ENCODE results near the gene ABCC10. TPM values are rescaled to one million over a fixed set of nuclear protein-coding genes. Genes with fewer than 3 reads are reported as not detected.

The ABCC10 gene
- total RNA-seq, 2 experiments from 2014 or later, result 27.8 to 29.0 TPM

DNA sequence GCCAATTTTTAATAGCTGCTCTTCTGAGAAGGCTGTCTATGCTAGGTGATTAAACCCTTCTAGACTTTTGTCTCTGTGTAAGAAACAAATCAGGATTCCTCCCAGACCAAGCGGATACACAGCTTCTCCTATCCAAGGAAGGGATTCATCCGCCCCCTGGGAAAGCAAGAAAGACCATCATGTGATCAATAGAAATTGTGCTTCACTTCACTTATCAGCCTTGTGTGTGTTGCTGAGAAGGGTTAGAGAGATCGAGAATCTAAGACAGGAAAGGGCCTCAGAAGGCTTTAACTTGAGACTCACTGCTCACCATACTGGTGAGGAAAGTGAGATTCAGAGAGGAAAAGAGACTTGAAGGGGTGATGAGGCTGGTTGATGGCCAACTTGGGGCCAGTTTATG lies 1.5 kb downstream of the ABCC10 start:
- H3K4me3 Mint-ChIP-seq, result peak overlapping the region; percentile 94
- peaks cover 21% of the 10 kb centered on the region for H3K4me1 Mint-ChIP-seq
- no peaks in the 10 kb centered on the region for H3K9me3 Mint-ChIP-seq (ENCODE audit: low read depth)
- H3K27me3 Mint-ChIP-seq, result no peaks in the 10 kb centered on the region
- H3K36me3 Mint-ChIP-seq (ENCODE audit: low read depth), result peaks cover 4% of the 10 kb centered on the region
- no peak for ATAC-seq
- ChIA-PET POLR2A (interaction anchor here (0.6 kb wide), 1 partner anchor 259 kb away, joined by 8 read pairs; no protein-coding TSS in a partner anchor), CTCF (interaction anchor here (0.8 to 1.0 kb wide), 2 partner anchors 120 to 254 kb away, joined by 3 to 4 read pairs; partner anchors contain the start of gene CRIP3)
- no peak for DNase-seq
- intact Hi-C loops (cut with DNase I, micrococcal nuclease), result loop anchor here (2.0 to 5.0 kb wide), 2 partner anchors 47 to 78 kb away; no protein-coding TSS in a partner anchor
- H3K27ac Mint-ChIP-seq, result peak overlapping the region; percentile 97

DNA sequence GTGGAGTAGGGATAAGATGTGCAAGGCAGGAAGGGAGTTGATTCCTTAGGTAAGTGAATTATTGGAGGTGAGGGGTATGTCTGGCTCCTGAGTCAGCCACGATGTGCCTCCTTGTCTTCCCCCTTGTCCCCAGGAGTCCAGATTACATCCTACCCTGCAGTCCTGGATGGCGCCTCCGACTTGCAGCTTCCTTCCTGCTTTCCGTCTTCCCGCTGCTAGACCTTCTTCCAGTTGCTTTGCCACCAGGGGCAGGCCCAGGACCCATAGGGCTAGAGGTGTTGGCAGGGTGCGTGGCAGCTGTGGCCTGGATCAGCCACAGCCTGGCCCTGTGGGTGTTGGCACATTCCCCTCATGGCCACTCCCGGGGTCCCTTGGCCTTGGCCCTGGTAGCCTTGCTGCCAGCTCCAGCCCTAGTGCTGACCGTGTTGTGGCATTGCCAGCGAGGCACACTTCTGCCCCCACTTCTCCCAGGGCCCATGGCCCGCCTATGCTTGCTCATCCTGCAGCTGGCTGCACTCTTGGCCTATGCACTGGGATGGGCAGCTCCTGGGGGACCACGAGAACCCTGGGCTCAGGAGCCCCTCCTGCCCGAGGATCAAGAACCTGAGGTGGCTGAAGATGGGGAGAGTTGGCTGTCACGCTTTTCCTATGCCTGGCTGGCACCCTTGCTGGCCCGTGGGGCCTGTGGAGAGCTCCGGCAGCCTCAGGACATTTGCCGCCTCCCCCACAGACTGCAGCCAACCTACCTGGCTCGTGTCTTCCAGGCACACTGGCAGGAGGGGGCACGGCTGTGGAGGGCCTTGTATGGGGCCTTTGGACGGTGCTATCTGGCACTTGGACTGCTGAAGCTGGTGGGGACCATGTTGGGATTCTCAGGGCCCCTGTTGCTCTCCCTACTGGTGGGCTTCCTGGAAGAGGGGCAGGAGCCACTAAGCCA lies 4.9 kb downstream of the ABCC10 start:
- Mint-ChIP-seq H3K4me1 (peaks cover 27% of the 10 kb centered on the region), H3K4me3 (no peak overlapping the region), H3K27me3 (no peaks in the 10 kb centered on the region), H3K27ac (no peak overlapping the region), H3K9me3 (ENCODE audit: low read depth) (no peaks in the 10 kb centered on the region), H3K36me3 (ENCODE audit: low read depth) (peaks cover 12% of the 10 kb centered on the region)
- CTCF ChIA-PET, result interaction anchor here (0.6 to 0.7 kb wide), 3 partner anchors 10 to 52 kb away, joined by 3 read pairs; no protein-coding TSS in a partner anchor
- POLR2A ChIA-PET, result interaction anchor here (0.6 to 1.0 kb wide), 2 partner anchors 84 to 258 kb away, joined by 3 read pairs; partner anchors contain the start of genes POLR1C and YIPF3
- no peak for DNase-seq
- intact Hi-C loops (cut with DNase I, micrococcal nuclease), result no loop called here
- ATAC-seq, result no peak

DNA sequence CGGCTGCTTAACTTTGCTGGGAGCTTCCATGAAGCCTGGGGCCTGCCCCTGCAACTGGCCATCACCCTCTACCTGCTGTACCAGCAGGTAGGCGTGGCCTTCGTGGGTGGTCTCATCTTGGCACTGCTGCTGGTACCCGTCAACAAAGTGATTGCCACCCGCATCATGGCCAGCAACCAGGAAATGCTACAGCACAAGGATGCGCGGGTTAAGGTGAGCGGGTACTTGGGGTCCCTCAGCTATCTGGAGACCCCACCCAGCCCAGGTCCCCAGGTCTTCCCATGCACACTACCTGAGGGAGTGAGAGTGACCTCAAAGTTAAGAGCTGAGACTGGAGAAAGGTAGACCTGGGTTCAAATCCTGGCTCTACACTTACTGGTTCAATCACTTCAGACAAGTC lies 5.8 kb downstream of the ABCC10 start:
- Mint-ChIP-seq H3K27me3 (no peaks in the 10 kb centered on the region), H3K4me1 (peaks cover 26% of the 10 kb centered on the region), H3K27ac (no peak overlapping the region), H3K36me3 (ENCODE audit: low read depth) (peaks cover 14% of the 10 kb centered on the region), H3K9me3 (ENCODE audit: low read depth) (no peaks in the 10 kb centered on the region), H3K4me3 (no peak overlapping the region)
- CTCF ChIA-PET, result interaction anchor here (0.6 to 1.2 kb wide), 3 partner anchors 35 to 73 kb away, joined by 3 to 4 read pairs (median 3); no protein-coding TSS in a partner anchor
- ATAC-seq, result no peak
- no peak for DNase-seq
- POLR2A ChIA-PET, result interaction anchor here (0.6 kb wide), 1 partner anchor 258 kb away, joined by 3 read pairs; no protein-coding TSS in a partner anchor
- intact Hi-C loops (cut with DNase I, micrococcal nuclease), result no loop called here

DNA sequence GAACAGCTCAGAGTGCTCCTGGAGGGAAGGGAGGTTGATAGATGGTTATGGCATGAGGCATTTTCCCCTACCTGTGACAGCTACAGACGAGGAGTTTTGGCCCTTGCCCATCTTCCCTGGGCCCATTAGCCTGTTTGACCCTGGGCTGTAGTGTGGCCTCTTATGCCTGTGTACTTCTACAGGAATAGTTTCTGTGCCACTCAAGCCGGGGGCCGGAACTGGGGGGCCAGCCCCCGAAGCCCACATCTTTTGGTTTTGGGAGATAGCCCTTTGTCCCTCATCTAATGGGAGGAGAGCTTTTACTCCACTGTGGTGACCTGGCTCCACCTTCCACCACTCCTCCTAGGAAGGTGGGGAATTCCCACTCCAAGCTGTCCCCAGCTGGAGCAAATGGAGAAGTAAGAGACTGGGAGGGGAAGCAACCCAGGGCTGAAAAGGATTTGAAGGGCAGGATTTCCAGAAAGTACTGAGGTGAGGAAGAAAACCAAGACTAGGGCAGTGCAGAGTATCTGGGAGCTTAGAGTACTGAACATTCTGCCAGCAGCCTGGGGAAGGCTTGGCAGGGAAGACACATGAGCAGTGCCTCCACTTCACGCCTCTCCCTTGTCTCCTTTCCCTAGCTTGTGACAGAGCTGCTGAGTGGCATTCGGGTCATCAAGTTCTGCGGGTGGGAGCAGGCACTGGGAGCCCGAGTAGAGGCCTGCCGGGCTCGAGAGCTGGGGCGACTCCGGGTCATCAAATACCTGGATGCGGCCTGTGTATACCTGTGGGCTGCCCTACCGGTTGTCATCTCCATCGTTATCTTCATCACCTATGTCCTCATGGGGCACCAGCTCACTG lies 6.9 kb downstream of the ABCC10 start:
- peaks cover 12% of the 10 kb centered on the region for H3K36me3 Mint-ChIP-seq (ENCODE audit: low read depth)
- CTCF ChIA-PET, result interaction anchor here (1.2 to 1.4 kb wide), 2 partner anchors 20 to 72 kb away, joined by 4 to 5 read pairs; no protein-coding TSS in a partner anchor
- DNase-seq (no peak), ATAC-seq (no peak)
- no peak overlapping the region for H3K27ac Mint-ChIP-seq
- intact Hi-C loops (cut with DNase I, micrococcal nuclease), result no loop called here
- H3K9me3 Mint-ChIP-seq (ENCODE audit: low read depth), result no peaks in the 10 kb centered on the region
- POLR2A ChIA-PET, result no interaction called here
- H3K27me3 Mint-ChIP-seq, result no peaks in the 10 kb centered on the region
- H3K4me3 Mint-ChIP-seq, result no peak overlapping the region
- peaks cover 16% of the 10 kb centered on the region for H3K4me1 Mint-ChIP-seq

DNA sequence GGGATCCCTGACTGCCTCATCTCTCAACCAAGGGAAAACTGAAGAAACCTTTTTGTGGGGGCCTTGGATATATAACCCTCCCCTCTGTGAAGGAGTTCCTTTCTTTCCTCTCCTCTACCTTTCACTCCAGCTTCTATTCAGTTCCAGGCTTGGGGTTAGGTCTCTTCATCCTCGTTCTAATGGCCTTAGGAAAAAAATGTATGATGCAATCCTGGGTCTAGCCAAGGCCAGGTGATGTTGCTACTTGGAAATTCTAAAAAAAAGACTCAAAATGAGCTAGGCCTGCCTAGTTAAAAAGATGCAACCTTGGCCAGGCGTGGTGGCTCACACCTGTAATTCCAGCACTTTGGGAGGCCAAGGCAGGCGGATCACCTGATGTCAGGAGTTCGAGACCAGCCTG lies 7.6 kb downstream of the ABCC10 start:
- POLR2A ChIA-PET, result no interaction called here
- Mint-ChIP-seq H3K4me1 (peaks cover 15% of the 10 kb centered on the region), H3K9me3 (ENCODE audit: low read depth) (no peaks in the 10 kb centered on the region), H3K36me3 (ENCODE audit: low read depth) (peaks cover 12% of the 10 kb centered on the region), H3K27me3 (no peaks in the 10 kb centered on the region), H3K4me3 (no peak overlapping the region), H3K27ac (no peak overlapping the region)
- CTCF ChIA-PET, result interaction anchor here (0.6 to 1.4 kb wide), 2 partner anchors 19 to 42 kb away, joined by 3 to 5 read pairs; no protein-coding TSS in a partner anchor
- intact Hi-C loops (cut with DNase I, micrococcal nuclease), result no loop called here
- ATAC-seq (no peak), DNase-seq (no peak)

DNA sequence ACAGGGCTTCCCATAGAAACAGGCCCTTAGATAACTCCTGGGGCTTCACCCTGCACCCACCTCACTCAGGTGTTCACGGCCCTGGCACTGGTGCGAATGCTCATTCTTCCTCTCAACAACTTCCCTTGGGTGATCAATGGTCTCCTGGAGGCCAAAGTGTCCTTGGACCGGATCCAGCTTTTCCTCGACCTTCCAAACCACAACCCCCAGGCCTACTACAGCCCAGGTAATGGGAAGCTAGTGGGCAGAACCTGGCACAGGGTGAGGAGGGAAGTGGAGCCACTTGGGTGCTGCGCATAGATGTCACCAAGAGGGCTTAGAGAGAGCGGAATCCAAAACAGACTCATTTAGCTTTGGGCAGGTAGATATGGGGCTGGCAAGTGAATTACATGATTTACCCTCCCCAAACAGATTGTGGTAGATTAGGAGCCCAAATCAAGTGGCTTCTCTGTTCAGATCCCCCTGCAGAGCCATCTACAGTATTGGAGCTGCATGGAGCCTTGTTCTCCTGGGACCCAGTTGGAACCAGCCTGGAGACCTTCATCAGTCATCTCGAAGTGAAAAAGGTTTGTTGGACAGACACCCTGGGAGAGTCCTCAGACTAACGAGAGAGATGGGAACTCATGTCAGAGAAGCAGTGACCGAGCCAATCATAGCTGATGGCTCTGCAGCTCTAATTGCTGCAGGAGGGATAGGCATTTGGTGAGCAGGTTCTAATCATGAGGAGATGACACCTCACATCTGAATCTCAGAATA lies 8.5 kb downstream of the ABCC10 start:
- ChIA-PET CTCF (interaction anchor here (1.0 kb wide), 1 partner anchor 72 kb away, joined by 5 read pairs; no protein-coding TSS in a partner anchor), POLR2A (interaction anchor here (0.5 kb wide), 1 partner anchor 9 kb away, joined by 4 read pairs; the partner anchor contains the start of gene ABCC10)
- Mint-ChIP-seq H3K4me3 (no peak overlapping the region), H3K27ac (no peak overlapping the region), H3K27me3 (no peaks in the 10 kb centered on the region), H3K4me1 (peaks cover 9% of the 10 kb centered on the region), H3K36me3 (ENCODE audit: low read depth) (peaks cover 12% of the 10 kb centered on the region), H3K9me3 (ENCODE audit: low read depth) (no peaks in the 10 kb centered on the region)
- peak; percentile 12 for ATAC-seq
- no peak for DNase-seq
- intact Hi-C loops (cut with DNase I, micrococcal nuclease), result no loop called here

DNA sequence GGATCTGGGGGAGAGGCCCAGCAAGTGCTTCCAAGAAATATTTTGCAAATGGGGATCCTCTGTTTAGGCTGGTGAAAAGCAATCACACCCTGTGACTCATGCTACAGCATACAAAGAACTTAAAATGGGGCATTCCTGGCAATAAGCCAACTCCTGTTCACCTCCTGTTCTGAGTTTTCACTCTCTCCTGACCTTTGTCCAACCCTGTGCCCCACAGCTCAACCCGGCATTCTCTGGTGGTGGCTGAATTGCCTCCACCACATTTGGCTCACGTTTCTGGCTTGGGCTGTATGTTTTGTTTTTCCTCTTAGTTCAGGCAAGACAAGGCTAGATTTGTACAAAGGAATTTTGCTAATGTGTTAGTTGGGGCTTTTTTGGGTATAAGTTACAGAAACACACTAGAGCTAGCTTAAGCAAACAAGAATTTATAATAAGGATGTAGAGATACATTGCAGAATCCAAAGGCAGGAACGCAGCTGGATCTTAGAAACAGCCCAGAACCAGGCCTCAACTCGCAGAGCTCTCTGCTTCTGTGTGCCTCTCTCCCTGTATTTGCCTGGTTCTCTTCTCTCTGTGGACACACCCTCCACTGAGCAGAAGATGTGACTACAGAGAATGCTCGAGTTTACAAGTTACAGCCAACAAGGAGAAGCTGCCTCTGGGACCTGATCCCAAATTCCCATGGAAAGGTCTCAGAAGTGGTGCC lies 9.4 kb downstream of the ABCC10 start:
- peaks cover 12% of the 10 kb centered on the region for H3K36me3 Mint-ChIP-seq (ENCODE audit: low read depth)
- no peak overlapping the region for H3K4me3 Mint-ChIP-seq
- ChIA-PET POLR2A (interaction anchor here (0.5 to 0.6 kb wide), 2 partner anchors 10 to 433 kb away, joined by 3 to 4 read pairs; partner anchors contain the start of gene ABCC10), CTCF (interaction anchor here (0.7 to 1.0 kb wide), 2 partner anchors 71 to 660 kb away, joined by 4 to 5 read pairs; no protein-coding TSS in a partner anchor)
- H3K27ac Mint-ChIP-seq, result no peak overlapping the region
- ATAC-seq (peak; percentile 63), DNase-seq (peak; percentile 25)
- intact Hi-C loops (cut with DNase I, micrococcal nuclease), result no loop called here
- no peaks in the 10 kb centered on the region for H3K27me3 Mint-ChIP-seq
- H3K9me3 Mint-ChIP-seq (ENCODE audit: low read depth), result no peaks in the 10 kb centered on the region
- H3K4me1 Mint-ChIP-seq, result peaks cover 9% of the 10 kb centered on the region

DNA sequence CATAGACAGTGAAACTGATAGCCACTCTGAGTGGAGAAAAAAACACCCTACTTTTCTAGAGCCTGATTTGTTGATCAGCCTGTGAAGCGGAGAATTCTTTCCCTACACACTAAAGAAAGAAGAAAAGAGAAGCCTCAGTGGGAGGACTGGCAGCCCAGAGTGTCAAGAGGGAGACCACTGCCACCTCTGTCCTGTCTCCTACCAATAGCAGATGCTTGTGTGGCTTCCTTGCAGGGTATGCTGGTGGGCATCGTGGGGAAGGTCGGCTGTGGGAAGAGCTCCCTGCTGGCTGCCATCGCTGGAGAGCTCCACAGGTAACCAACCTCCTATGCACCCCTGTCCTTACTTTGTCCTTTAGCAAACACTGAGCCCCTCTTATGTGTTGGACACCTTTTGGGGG lies 10.4 kb downstream of the ABCC10 start:
- Mint-ChIP-seq H3K36me3 (ENCODE audit: low read depth) (peaks cover 12% of the 10 kb centered on the region), H3K9me3 (ENCODE audit: low read depth) (no peaks in the 10 kb centered on the region), H3K27me3 (no peaks in the 10 kb centered on the region), H3K27ac (no peak overlapping the region), H3K4me3 (no peak overlapping the region), H3K4me1 (peaks cover 9% of the 10 kb centered on the region)
- POLR2A ChIA-PET, result interaction anchor here (0.6 kb wide), 1 partner anchor 87 kb away, joined by 3 read pairs; no protein-coding TSS in a partner anchor
- DNase-seq (no peak), ATAC-seq (no peak)
- CTCF ChIA-PET, result interaction anchor here (0.5 to 0.7 kb wide), 2 partner anchors 55 to 659 kb away, joined by 3 to 4 read pairs; no protein-coding TSS in a partner anchor
- intact Hi-C loops (cut with DNase I, micrococcal nuclease), result no loop called here

DNA sequence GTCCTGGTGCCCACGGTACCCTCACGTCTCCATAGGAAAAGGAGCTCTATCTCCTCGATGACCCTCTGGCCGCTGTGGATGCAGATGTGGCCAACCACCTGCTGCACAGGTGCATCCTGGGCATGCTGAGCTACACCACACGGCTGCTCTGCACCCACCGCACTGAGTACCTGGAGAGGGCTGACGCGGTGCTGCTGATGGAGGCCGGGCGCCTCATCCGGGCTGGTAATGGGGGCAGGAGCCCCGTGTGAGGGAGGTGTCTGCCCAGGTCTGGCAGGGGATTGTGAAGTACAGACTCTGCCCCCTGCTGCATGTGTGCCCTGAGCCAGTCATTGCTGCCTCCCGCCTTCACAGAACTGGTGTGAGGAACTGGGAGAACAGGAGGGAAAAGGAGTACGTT lies 15.6 kb downstream of the ABCC10 start:
- no peaks in the 10 kb centered on the region for H3K4me1 Mint-ChIP-seq

DNA sequence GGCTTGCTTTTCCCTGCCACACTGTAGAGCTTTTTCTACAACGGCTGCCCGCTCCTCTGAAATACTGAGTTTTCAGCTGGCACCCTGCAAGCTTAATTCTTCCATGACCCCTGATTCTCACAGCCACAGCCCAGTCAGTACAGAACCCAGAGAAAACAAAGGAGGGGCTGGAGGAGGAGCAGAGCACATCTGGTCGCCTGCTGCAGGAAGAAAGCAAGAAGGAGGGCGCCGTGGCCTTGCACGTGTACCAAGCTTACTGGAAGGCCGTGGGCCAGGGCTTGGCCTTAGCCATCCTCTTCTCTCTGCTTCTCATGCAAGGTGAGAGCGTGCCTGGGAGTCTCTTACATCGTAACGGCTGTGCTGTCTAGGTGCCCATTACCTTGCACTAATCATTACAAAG lies 16.7 kb downstream of the ABCC10 start:
- H3K4me3 Mint-ChIP-seq, result no peak overlapping the region
- H3K27ac Mint-ChIP-seq, result no peak overlapping the region
- DNase-seq (no peak), ATAC-seq (no peak)
- ChIA-PET CTCF (interaction anchor here (0.6 to 1.0 kb wide), 6 partner anchors 14 to 178 kb away, joined by 3 to 5 read pairs (median 4); no protein-coding TSS in a partner anchor), POLR2A (no interaction called here)
- H3K36me3 Mint-ChIP-seq (ENCODE audit: low read depth), result peaks cover 12% of the 10 kb centered on the region
- no peaks in the 10 kb centered on the region for H3K27me3 Mint-ChIP-seq
- H3K4me1 Mint-ChIP-seq, result no peaks in the 10 kb centered on the region
- intact Hi-C loops (cut with DNase I, micrococcal nuclease), result no loop called here
- H3K9me3 Mint-ChIP-seq (ENCODE audit: low read depth), result no peaks in the 10 kb centered on the region

More for the DNA sequence above, 15.6 kb downstream of the ABCC10 start:
- Mint-ChIP-seq H3K27me3 (no peaks in the 10 kb centered on the region), H3K9me3 (ENCODE audit: low read depth) (no peaks in the 10 kb centered on the region), H3K27ac (no peak overlapping the region), H3K4me3 (no peak overlapping the region), H3K36me3 (ENCODE audit: low read depth) (peaks cover 10% of the 10 kb centered on the region)
- POLR2A ChIA-PET, result no interaction called here
- intact Hi-C loops (cut with DNase I, micrococcal nuclease), result no loop called here
- DNase-seq, result no peak
- CTCF ChIA-PET, result interaction anchor here (0.5 to 1.0 kb wide), 2 partner anchors 43 to 178 kb away, joined by 3 to 4 read pairs; no protein-coding TSS in a partner anchor
- no peak for ATAC-seq
